ENCODE measurements around the gene SLC16A13. TPM values are rescaled to one million over a fixed set of nuclear protein-coding genes. Genes with fewer than 3 reads are reported as not detected.
A peak's percentile ranks its signal among the peaks of the same experiment; 100 is the strongest.

Gene SLC16A13
- total RNA-seq, 4 donors from 2014 or later: 0.58 to 0.81 (median 0.72) TPM; not detected in 1

DNA sequence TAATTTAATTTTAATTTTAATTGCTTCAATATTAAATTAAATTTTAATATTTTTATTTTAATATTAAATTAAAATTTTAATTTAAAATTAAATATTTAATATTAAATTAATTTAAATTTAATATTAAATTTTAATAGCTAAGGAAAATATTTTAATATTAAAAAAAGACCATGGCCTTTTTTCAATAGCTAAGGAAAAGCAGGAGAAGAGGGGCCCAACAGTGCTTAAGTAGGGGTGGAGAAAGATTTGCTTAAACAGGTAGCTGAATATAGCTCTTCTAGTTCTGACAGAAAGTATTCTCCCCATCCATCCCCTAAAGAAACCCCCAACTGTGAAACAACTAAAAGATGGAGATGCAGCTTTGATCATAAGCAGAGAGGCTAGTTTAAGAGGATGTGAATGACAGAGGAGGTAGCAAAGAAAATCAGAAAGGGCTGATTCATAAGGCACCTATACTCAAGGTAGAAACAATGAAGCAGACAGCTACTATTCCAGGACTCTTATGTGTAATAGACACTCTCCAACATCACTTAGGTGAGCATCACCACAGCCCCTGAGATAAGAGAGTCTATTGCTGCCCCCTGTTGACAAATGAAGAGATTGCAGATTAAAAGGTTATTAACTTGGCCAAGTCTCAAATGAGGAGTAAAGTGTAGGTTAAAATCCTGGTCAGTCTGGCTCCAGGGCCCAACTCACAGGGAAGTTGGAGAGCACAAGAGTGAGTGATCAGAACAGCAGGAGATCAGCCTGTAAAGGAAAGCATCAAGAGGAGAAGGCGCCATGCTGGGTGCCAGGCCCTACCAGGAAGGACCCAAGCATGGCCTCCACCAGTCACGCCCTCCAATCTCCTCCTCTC lies 31.2 kb upstream of the SLC16A13 start:
- Histone ChIP-seq H3K27ac (no peak overlapping the region), H3K4me1 (peaks cover 0 to 16% (median under 1%) of the 10 kb centered on the region in 3 donors), H3K27me3 (no peaks in the 10 kb centered on the region), H3K4me3 (no peak overlapping the region), H3K36me3 (peaks cover 0 to 62% of the 10 kb centered on the region in 2 donors), H3K9me3 (no peaks in the 10 kb centered on the region)
- TF ChIP-seq, protein P1, sequence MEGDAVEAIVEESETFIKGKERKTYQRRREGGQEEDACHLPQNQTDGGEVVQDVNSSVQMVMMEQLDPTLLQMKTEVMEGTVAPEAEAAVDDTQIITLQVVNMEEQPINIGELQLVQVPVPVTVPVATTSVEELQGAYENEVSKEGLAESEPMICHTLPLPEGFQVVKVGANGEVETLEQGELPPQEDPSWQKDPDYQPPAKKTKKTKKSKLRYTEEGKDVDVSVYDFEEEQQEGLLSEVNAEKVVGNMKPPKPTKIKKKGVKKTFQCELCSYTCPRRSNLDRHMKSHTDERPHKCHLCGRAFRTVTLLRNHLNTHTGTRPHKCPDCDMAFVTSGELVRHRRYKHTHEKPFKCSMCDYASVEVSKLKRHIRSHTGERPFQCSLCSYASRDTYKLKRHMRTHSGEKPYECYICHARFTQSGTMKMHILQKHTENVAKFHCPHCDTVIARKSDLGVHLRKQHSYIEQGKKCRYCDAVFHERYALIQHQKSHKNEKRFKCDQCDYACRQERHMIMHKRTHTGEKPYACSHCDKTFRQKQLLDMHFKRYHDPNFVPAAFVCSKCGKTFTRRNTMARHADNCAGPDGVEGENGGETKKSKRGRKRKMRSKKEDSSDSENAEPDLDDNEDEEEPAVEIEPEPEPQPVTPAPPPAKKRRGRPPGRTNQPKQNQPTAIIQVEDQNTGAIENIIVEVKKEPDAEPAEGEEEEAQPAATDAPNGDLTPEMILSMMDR (IDR thresholded peaks at IDR 0.05): peak in 3 of 4 experiments; percentile 66 to 67 (median 67)
- TF ChIP-seq EP300 (IDR thresholded peaks at IDR 0.05): no peak
- ATAC-seq: peak; percentile 54
- WGBS, 2 donors (ENCODE audit: low coverage in 1 of 2): 100% methylated on average over 1 of the region's 2 CpGs; no CpG with 5 or more reads in 1 of the 2 donors

DNA sequence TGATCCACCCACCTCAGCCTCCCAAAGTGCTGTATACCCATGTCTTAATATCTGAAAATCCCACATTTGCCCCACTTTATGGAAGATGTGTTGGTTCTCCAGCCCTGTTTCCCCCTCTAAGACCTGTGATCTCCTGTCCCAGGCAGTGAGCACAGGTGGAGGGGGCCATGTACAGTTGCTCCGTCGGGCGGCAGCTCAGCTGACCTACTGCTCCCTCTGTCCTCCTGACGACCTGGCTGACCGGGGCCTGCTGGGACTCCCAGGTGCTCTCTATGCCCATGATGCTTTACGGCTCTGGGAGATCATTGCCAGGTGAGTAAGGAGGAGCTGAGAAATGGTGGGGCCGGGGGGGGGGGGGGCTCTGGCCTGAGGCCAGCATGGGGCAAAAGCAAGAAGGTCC lies 30.1 kb upstream of the SLC16A13 start:
- H3K27me3 ChIP-seq: no peaks in the 10 kb centered on the region
- H3K4me3 ChIP-seq: no peak overlapping the region
- TF ChIP-seq POLR2A (IDR thresholded peaks at IDR 0.05): no peak
- TF ChIP-seq, protein P1 (IDR thresholded peaks at IDR 0.05): no peak
- no peak for TF ChIP-seq POLR2AphosphoS5 (IDR thresholded peaks at IDR 0.05)
- TF ChIP-seq EP300 (IDR thresholded peaks at IDR 0.05): no peak
- no peak for ATAC-seq
- peaks cover 0 to 55% of the 10 kb centered on the region in 2 donors for H3K36me3 ChIP-seq
- peaks cover 0 to 27% (median 11%) of the 10 kb centered on the region in 3 donors for H3K4me1 ChIP-seq
- no peak overlapping the region for H3K27ac ChIP-seq
- WGBS, 2 donors (ENCODE audit: low coverage in 1 of 2): 71% methylated on average over 6 of the region's 7 CpGs; no CpG with 5 or more reads in 1 of the 2 donors
- no peaks in the 10 kb centered on the region for H3K9me3 ChIP-seq

DNA sequence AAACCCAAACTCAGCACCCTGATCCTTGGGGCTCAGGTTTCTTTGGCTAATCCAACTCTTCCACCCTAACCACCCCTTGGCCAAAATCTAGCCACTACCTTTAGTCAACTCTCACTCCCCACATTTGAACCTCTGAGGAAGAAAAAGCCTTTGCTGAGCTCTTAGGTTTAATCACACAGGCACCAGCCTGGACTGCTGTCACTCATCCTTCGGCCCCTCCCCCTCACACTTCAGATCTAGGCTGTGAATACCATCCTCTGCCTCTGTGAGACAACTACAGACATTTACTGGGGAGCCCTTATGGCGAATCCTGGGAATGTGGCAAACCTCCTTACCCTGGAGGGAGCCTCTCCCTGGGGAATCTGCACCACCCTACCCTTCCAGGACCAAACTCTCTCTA lies 28.7 kb upstream of the SLC16A13 start:
- Histone ChIP-seq H3K36me3 (peaks cover 0 to 41% of the 10 kb centered on the region in 2 donors), H3K4me3 (no peak overlapping the region), H3K27ac (no peak overlapping the region), H3K4me1 (peaks cover 0 to 37% (median 17%) of the 10 kb centered on the region in 3 donors), H3K9me3 (no peaks in the 10 kb centered on the region), H3K27me3 (no peaks in the 10 kb centered on the region)
- TF ChIP-seq, protein P1 (IDR thresholded peaks at IDR 0.05): no peak
- no peak for TF ChIP-seq POLR2AphosphoS5 (IDR thresholded peaks at IDR 0.05)
- TF ChIP-seq POLR2A (IDR thresholded peaks at IDR 0.05): no peak
- no peak for TF ChIP-seq EP300 (IDR thresholded peaks at IDR 0.05)
- no peak for ATAC-seq
- WGBS, 2 donors (ENCODE audit: low coverage in 1 of 2): 81% methylated on average over 2 of the region's 2 CpGs; no CpG with 5 or more reads in 1 of the 2 donors

DNA sequence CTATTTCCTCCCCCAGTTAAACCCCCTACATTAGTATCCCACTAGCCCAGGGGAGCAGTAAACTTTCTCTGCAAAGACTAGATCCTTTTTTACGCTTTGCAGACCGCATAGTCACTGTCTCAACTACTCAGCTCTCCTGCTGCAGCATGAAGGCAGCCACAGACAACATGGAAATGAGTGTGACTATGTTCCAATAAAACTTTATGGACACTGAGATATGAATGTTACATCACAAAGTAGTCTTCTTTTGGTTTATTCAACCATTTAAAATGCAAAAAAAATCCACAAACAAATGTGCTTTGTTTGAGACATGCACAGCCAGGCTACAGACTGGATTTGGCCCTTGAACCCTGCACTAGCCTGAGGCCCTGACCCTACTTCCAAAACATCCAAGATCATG lies 25.3 kb upstream of the SLC16A13 start:
- WGBS, 2 donors (ENCODE audit: low coverage in 1 of 2): 88 to 100% methylated on average over 1 to 2 of the region's 2 CpGs
- Histone ChIP-seq H3K9me3 (no peaks in the 10 kb centered on the region), H3K27ac (no peak overlapping the region), H3K36me3 (peaks cover 0 to 25% of the 10 kb centered on the region in 2 donors), H3K4me3 (peak overlapping the region in 1 of 2 donors; percentile 83), H3K4me1 (peaks cover 0 to 58% (median 26%) of the 10 kb centered on the region in 3 donors), H3K27me3 (no peaks in the 10 kb centered on the region)
- ATAC-seq: no peak
- TF ChIP-seq POLR2A (IDR thresholded peaks at IDR 0.05) (no peak), EP300 (IDR thresholded peaks at IDR 0.05) (no peak), POLR2AphosphoS5 (IDR thresholded peaks at IDR 0.05) (no peak)
- TF ChIP-seq, protein P1 (IDR thresholded peaks at IDR 0.05): no peak

Measured in gastroesophageal sphincter (tissue), 4 donors.